Vagina (tissue), 2 donors: ENCODE data around the gene PTPRM.

Experiments
- CTCF ChIP-seq, 3 experiments: fragments of 450-650 bp in 2 of 3; fragments of 200-600 bp in 1 of 3; sonication (generic) in 1 of 3; IDR thresholded peaks; one replicate each; pipeline ENCODE4 v1.5.1; 2017 to 2019; ENCODE audit warnings: antibody characterized with exemption in 3 of 3, mild to moderate bottlenecking in 2 of 3, moderate library complexity in 2 of 3
- POLR2A ChIP-seq, 2 donors: fragments of 450-650 bp; IDR thresholded peaks; one replicate each; pipeline ENCODE4 v1.6.1; 2017; ENCODE audit warnings: antibody characterized with exemption in 2 of 2, mild to moderate bottlenecking in 2 of 2, moderate library complexity in 2 of 2
- POLR2AphosphoS5 ChIP-seq, 2 donors: sonication (generic); formaldehyde crosslinking; IDR thresholded peaks; one replicate each; pipeline ENCODE4 v1.9.0; 2017; ENCODE audit warnings: antibody characterized with exemption in 2 of 2, mild to moderate bottlenecking in 2 of 2, low read depth in 1 of 2; ENCODE audit not compliant: insufficient read depth in 1 of 2

GRCh38 chr18:8380006-8380405, 812.9 kb downstream of the PTPRM start:
- TF ChIP-seq POLR2A (IDR thresholded peaks at IDR 0.05) = no peak
- no peak for TF ChIP-seq CTCF (IDR thresholded peaks at IDR 0.05)
- no peak for TF ChIP-seq POLR2AphosphoS5 (IDR thresholded peaks at IDR 0.05; ENCODE audit: insufficient read depth in 1 of 2, low read depth in 1 of 2)
